Panc1 (cell line): ENCODE data around the gene ZBTB34. TPM values are rescaled to one million over a fixed set of nuclear protein-coding genes. Genes with fewer than 3 reads are reported as not detected.
A peak's percentile ranks its signal among the peaks of the same experiment; 100 is the strongest.

ENCODE experiments used
- ATAC-seq: fragments of 200-7000 bp; cut with Tn5 transposase; 2 replicates; pipeline ENCODE4 v1.9.1; 2020; ENCODE audit warnings: mild to moderate bottlenecking, moderate library complexity
- BruUV-seq: library from RNA; stranded (reverse); fragments of 400-500 nt; replicated peaks from 2 replicates; lab custom pipeline; 2021; lab: Mats Ljungman, UMichigan
- CTCF ChIA-PET: fragments of 300-600 bp; sonication (Branson Sonifier 250); formaldehyde crosslinking; loops from one replicate; lab custom pipeline; 2022; ENCODE audit warnings: antibody characterized with exemption; lab: Charles Lee
- POLR2A ChIA-PET: fragments of 300-600 bp; sonication (Branson Sonifier 250); formaldehyde crosslinking; loops from one replicate; lab custom pipeline; 2022; ENCODE audit warnings: antibody characterized with exemption; lab: Charles Lee
- DNase-seq: peaks from one replicate; pipeline ENCODE4 v3.0.0-alpha.2; 2010; ENCODE audit warnings: low read depth, low spot score
- H3K27ac ChIP-seq: 2 replicates; pipeline ENCODE4 v1.5.1; 2011; ENCODE audit warnings: mild to moderate bottlenecking, low read length, inconsistent platforms
- H3K27me3 ChIP-seq: fragments of 200-500 bp; sonication (Bioruptor generic); 2 replicates; pipeline ENCODE4 v1.6.0; 2014; ENCODE audit warnings: low read length, inconsistent platforms; ENCODE audit not compliant: control insufficient read depth, insufficient read depth
- H3K36me3 ChIP-seq: fragments of 200-500 bp; sonication (Bioruptor generic); 2 replicates; pipeline ENCODE4 v1.5.1; 2014; ENCODE audit warnings: inconsistent platforms, mild to moderate bottlenecking, low read length, moderate library complexity; ENCODE audit not compliant: control insufficient read depth, insufficient read depth
- H3K4me1 ChIP-seq: 2 replicates; pipeline ENCODE4 v1.5.1; 2011; ENCODE audit warnings: inconsistent platforms, mild to moderate bottlenecking, low read length, moderate library complexity; ENCODE audit not compliant: control insufficient read depth, insufficient read depth
- H3K4me3 ChIP-seq, 2 experiments: 2 replicates each; pipeline ENCODE4 v1.5.1; 2011 to 2012; ENCODE audit warnings: low read depth in 2 of 2, low read length in 2 of 2, mild to moderate bottlenecking in 2 of 2, inconsistent platforms in 1 of 2, moderate library complexity in 1 of 2
- H3K9me3 ChIP-seq: fragments of 200-500 bp; sonication (Bioruptor generic); 2 replicates; pipeline ENCODE4 v1.5.1; 2014; ENCODE audit warnings: low read depth, mild to moderate bottlenecking, inconsistent platforms, low read length, moderate library complexity; ENCODE audit not compliant: control insufficient read depth, insufficient read depth
- POLR2AphosphoS5 ChIP-seq: IDR thresholded peaks from 2 replicates; pipeline ENCODE4 v1.6.1; 2012; ENCODE audit warnings: mild to moderate bottlenecking, low read depth, low read length, moderate library complexity
- REST ChIP-seq, 2 experiments: IDR thresholded peaks; 2 replicates each; pipeline ENCODE4 v1.6.1; 2011 to 2012; ENCODE audit warnings: low read depth in 2 of 2, control low read depth in 1 of 2, low read length in 1 of 2, mild to moderate bottlenecking in 1 of 2, moderate library complexity in 1 of 2; ENCODE audit not compliant: insufficient read depth in 1 of 2
- SIN3A ChIP-seq: IDR thresholded peaks from 2 replicates; pipeline ENCODE4 v1.6.1; 2012; ENCODE audit warnings: low read depth, mild to moderate bottlenecking, low read length, moderate library complexity, borderline replicate concordance; ENCODE audit not compliant: insufficient read depth
- TCF7L2 ChIP-seq: IDR thresholded peaks from 2 replicates; pipeline ENCODE4 v1.6.1; 2011; ENCODE audit warnings: mild to moderate bottlenecking, low read depth, low read length, inconsistent platforms
- in situ Hi-C: cut with HindIII; loops from 2 replicates; pipeline ENCODE4 v1.10.0; 2016; ENCODE audit warnings: low sequenced_read_pairs, low pct_unique_long_range_greater_than_20kb
- intact Hi-C: fragments of 100-400 bp; cut with micrococcal nuclease; formaldehyde crosslinking; loops from one replicate; pipeline ENCODE4 v1.10.0; 2022; ENCODE audit not compliant: unreplicated experiment
- total RNA-seq: library from RNA; stranded (reverse); gene quantifications from one replicate; pipeline ENCODE4 v1.2.1, GENCODE V29; 2021; ENCODE audit not compliant: unreplicated experiment
- TF ChIP-seq, protein P1 (sequence below): fragments of 450-650 bp; IDR thresholded peaks from 2 replicates; pipeline ENCODE4 v1.5.1; 2017; ENCODE audit warnings: mild to moderate bottlenecking

ZBTB34 gene
- total RNA-seq, 1 experiment from 2014 or later, result 5.5 TPM

DNA sequence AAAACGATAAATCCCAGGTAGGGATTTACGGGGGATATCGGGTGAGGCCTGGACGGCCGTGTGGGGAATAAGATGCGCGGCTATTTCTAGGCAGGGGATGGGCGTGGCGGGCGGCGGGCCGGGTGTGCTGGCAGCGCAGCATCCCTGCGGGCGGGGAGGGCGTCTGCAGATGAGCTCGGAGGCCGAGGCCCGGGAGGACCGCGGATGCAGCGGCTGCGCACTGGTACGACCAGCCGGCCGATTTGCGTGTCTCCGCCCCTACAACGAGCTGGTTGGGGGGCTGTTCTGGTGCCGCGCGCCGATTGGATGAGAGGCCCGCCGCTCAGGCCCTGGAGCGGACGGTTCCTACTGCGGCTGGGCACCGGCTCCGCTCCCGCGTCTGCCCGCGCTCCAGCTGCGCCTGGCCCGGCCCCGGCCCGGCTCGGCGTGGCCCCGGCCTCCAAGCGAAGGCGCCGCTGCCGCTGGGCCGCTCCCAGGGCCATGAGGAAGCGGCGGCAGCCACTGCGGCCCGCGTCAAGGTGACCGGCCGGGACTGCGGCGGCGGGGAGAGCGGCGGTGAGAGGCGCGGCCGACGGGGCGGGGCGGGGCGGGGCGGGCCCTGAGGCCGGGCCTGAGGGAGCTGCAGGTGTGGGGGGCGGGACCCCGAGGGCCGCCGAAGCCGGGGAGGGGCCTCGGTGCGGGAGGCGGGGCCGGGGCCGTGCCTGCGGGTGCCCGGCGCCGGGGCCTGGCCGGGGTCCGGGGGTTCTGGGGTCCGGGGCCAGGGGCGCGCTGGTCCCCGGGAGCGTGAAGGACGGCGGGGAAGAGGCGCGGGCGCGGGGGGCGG is 54.2 kb downstream of the ZBTB34 start, which contains the start of gene RALGPS1:
Gene RALGPS1 (plus strand): TSS at position 325 of the 823 bp plus-strand sequence. CDS start 47,508 bp downstream, outside the sequence.
- Histone ChIP-seq H3K27me3 (no peaks in the 10 kb centered on the region), H3K36me3 (no peaks in the 10 kb centered on the region), H3K9me3 (no peaks in the 10 kb centered on the region), H3K4me3 (peak within 1 kb of the TSS; percentile 50 to 60), H3K27ac (no peak within 1 kb of the TSS), H3K4me1 (peaks cover 4% of the 10 kb centered on the region; the same call in 1 of the 2 replicates)
- peak; percentile 38 for DNase-seq
- in situ Hi-C loops (no loop called here), intact Hi-C loops (no loop called here)
- TF ChIP-seq POLR2AphosphoS5, result peak; percentile 34; the same call in 1 of the 2 replicates
- TF ChIP-seq TCF7L2, result no peak
- no peak for TF ChIP-seq REST (IDR thresholded peaks at IDR 0.05; ENCODE audit: insufficient read depth in 1 of 2, low read depth in 2 of 2, low read length in 1 of 2)
- CTCF ChIA-PET, result interaction anchor here (0.7 kb wide), 1 partner anchor 11 kb away, joined by 6 read pairs; no protein-coding TSS in a partner anchor
- BruUV-seq, result no TSS peak
- peak; percentile 99 for ATAC-seq
- POLR2A ChIA-PET, result interaction anchor here (0.6 kb wide), 1 partner anchor 50 kb away, joined by 3 read pairs; no protein-coding TSS in a partner anchor

DNA sequence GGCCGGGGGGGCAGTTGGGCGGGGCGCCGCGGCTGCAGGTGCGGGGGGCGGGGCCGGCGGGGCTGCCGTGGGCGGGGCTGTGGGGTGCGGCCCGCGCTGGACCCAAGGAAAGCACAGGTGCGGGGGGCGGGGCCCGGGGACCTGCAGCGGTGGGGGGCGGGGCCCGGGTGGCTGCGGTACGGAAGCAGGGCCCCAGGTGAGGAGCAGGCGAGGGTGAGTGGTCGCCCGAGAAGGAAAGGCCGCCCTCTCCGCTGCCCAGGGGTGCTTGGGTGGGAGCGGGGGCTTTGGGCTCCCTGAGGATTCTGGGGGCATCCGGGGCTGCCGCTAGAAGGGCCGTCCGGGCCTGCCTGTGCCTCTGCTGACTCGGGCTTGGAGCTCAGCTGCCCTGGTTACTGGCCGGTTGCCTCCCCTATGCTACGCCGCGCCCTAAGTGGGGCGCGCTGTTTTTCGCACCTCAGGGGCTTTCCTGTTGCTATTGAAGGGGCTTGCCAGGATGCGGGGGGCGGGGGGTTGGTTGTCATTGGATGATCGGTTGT is 54.9 kb downstream of the ZBTB34 start:
- TF ChIP-seq, protein P1, sequence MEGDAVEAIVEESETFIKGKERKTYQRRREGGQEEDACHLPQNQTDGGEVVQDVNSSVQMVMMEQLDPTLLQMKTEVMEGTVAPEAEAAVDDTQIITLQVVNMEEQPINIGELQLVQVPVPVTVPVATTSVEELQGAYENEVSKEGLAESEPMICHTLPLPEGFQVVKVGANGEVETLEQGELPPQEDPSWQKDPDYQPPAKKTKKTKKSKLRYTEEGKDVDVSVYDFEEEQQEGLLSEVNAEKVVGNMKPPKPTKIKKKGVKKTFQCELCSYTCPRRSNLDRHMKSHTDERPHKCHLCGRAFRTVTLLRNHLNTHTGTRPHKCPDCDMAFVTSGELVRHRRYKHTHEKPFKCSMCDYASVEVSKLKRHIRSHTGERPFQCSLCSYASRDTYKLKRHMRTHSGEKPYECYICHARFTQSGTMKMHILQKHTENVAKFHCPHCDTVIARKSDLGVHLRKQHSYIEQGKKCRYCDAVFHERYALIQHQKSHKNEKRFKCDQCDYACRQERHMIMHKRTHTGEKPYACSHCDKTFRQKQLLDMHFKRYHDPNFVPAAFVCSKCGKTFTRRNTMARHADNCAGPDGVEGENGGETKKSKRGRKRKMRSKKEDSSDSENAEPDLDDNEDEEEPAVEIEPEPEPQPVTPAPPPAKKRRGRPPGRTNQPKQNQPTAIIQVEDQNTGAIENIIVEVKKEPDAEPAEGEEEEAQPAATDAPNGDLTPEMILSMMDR, result no peak
- TF ChIP-seq REST (IDR thresholded peaks at IDR 0.05; ENCODE audit: insufficient read depth in 1 of 2, low read depth in 2 of 2, low read length in 1 of 2), result no peak
- no peak for TF ChIP-seq SIN3A
- TF ChIP-seq POLR2AphosphoS5, result no peak
- TF ChIP-seq TCF7L2, result no peak
- intact Hi-C loops, result no loop called here
- peaks cover 4% of the 10 kb centered on the region; the same call in 1 of the 2 replicates for H3K4me1 ChIP-seq
- H3K9me3 ChIP-seq, result no peaks in the 10 kb centered on the region
- ChIA-PET CTCF (no interaction called here), POLR2A (no interaction called here)
- BruUV-seq, result no TSS peak
- peak; percentile 19 for ATAC-seq
- H3K36me3 ChIP-seq, result no peaks in the 10 kb centered on the region
- no peak for DNase-seq
- no peaks in the 10 kb centered on the region for H3K27me3 ChIP-seq
- in situ Hi-C loops, result no loop called here
- no peak overlapping the region for H3K27ac ChIP-seq
- peak overlapping the region; percentile 32 to 33; a peak in 3 of 4 replicates for H3K4me3 ChIP-seq
